ENCODE results near the gene MT3.
"Not testable (repeated sequence)": the region's sequence is repeated elsewhere in the genome, so short reads cannot be mapped to it uniquely, and the experiment has no call there.

MT3 gene

GRCh38 chr16:56580391-56581048 is 8.8 kb upstream of the MT3 start:
- no peak for DNase-seq

- DNase-seq: not testable (repeated sequence)
These were observed 6.4 kb upstream of the MT3 start for GRCh38 chr16:56582911-56583310.

GRCh38 chr16:56583351-56584168 is 5.8 kb upstream of the MT3 start:
- DNase-seq: no peak

GRCh38 chr16:56584276-56584675 is 5.1 kb upstream of the MT3 start:
- DNase-seq: no peak

GRCh38 chr16:56588781-56589140 is 567 bp upstream of the MT3 start:
- no peak for DNase-seq

- peak; percentile 76 for DNase-seq
These were observed 2.2 kb downstream of the MT3 start for GRCh38 chr16:56591377-56592060.

GRCh38 chr16:56593573-56594291 is 4.4 kb downstream of the MT3 start:
- no peak for DNase-seq

GRCh38 chr16:56594292-56594619 is 4.9 kb downstream of the MT3 start:
- DNase-seq: no peak

GRCh38 chr16:56600398-56600999 is 11.2 kb downstream of the MT3 start:
- peak; percentile 38 for DNase-seq

GRCh38 chr16:56601325-56601724 is 12.0 kb downstream of the MT3 start:
- DNase-seq: no peak

- DNase-seq: peak; percentile 51
These were observed 14.3 kb downstream of the MT3 start for GRCh38 chr16:56603589-56603988.

GRCh38 chr16:56604966-56605365 is 15.6 kb downstream of the MT3 start:
- no peak for DNase-seq

- no peak for DNase-seq
These were observed 16.1 kb downstream of the MT3 start for GRCh38 chr16:56605475-56605874.

- DNase-seq: no peak
These were observed 16.7 kb downstream of the MT3 start for GRCh38 chr16:56606071-56606475.

- DNase-seq: no peak
These were observed 17.3 kb downstream of the MT3 start for GRCh38 chr16:56606476-56607108.

- peak; percentile 4 for DNase-seq
These were observed 17.8 kb downstream of the MT3 start for GRCh38 chr16:56607109-56607618.

GRCh38 chr16:56607675-56608042 is 18.3 kb downstream of the MT3 start:
- DNase-seq: no peak

GRCh38 chr16:56608043-56608875 is 18.9 kb downstream of the MT3 start, which contains the start of gene MT2A:
MT2A (plus strand) TSS chr16:56608584; CDS start chr16:56608656, 72 bp downstream.
- DNase-seq: peak; percentile 96

GRCh38 chr16:56608876-56609462 is 19.6 kb downstream of the MT3 start:
- DNase-seq: no peak

- peak; percentile 97 for DNase-seq
These were observed 20.2 kb downstream of the MT3 start for GRCh38 chr16:56609463-56609921.

Measured in MV-4-11 (cell line).